Mesodermal cell (in vitro differentiated cells): Measurements from ENCODE around the gene MROH7.

ENCODE experiments used
- H3K27ac ChIP-seq: 2 replicates; pipeline ENCODE4 v1.7.0; 2013; ENCODE audit warnings: mild to moderate bottlenecking, low read depth, low read length, moderate library complexity; ENCODE audit not compliant: severe bottlenecking
- H3K36me3 ChIP-seq: 2 replicates; pipeline ENCODE4 v1.7.1; 2013; ENCODE audit warnings: mild to moderate bottlenecking, low read length, moderate library complexity; ENCODE audit not compliant: control insufficient read depth, insufficient read depth
- H3K4me1 ChIP-seq: one replicate; pipeline ENCODE4 v1.7.1; 2013; ENCODE audit warnings: mild to moderate bottlenecking, low read length; ENCODE audit not compliant: insufficient read depth, control insufficient read depth, poor library complexity, severe bottlenecking
- H3K4me3 ChIP-seq: 2 replicates; pipeline ENCODE4 v1.7.0; 2013; ENCODE audit warnings: low read length, control low read depth, mild to moderate bottlenecking; ENCODE audit not compliant: insufficient read depth, poor library complexity, severe bottlenecking; ENCODE audit errors: extremely low read depth
- H3K9me3 ChIP-seq: 2 replicates; pipeline ENCODE4 v1.7.1; 2013; ENCODE audit warnings: mild to moderate bottlenecking, low read length, moderate library complexity; ENCODE audit not compliant: control insufficient read depth
- WGBS, 2 experiments: methylation state at CpG; one replicate each; pipeline ENCODE4 v1.1.5; 2013; ENCODE audit warnings: missing lambda C conversion rate in 2 of 2; ENCODE audit not compliant: insufficient coverage in 2 of 2; 5-methylcytosine and 5-hydroxymethylcytosine counted together

The MROH7 gene

GRCh38 chr1:54679706-54680105, 38.1 kb downstream of the MROH7 start:
- WGBS, 2 experiments, result 80 to 93% methylated on average over 6 of the region's 7 CpGs
- H3K4me3 ChIP-seq, result no peak overlapping the region
- H3K9me3 ChIP-seq, result no peaks in the 10 kb centered on the region
- no peak overlapping the region for H3K27ac ChIP-seq
- no peaks in the 10 kb centered on the region for H3K36me3 ChIP-seq
- H3K4me1 ChIP-seq, result peaks cover 5% of the 10 kb centered on the region

- Histone ChIP-seq H3K9me3 (no peaks in the 10 kb centered on the region), H3K27ac (no peak overlapping the region), H3K4me1 (peaks cover 5% of the 10 kb centered on the region), H3K36me3 (no peaks in the 10 kb centered on the region), H3K4me3 (no peak overlapping the region)
- WGBS, 2 experiments, result 87% methylated on average over 6 to 8 of the region's 8 CpGs
Measured at GRCh38 chr1:54680387-54680786, 38.8 kb downstream of the MROH7 start.

GRCh38 chr1:54681358-54681757, 39.8 kb downstream of the MROH7 start:
- Histone ChIP-seq H3K36me3 (no peaks in the 10 kb centered on the region), H3K9me3 (no peaks in the 10 kb centered on the region), H3K4me1 (peaks cover 5% of the 10 kb centered on the region), H3K27ac (no peak overlapping the region), H3K4me3 (no peak overlapping the region)

GRCh38 chr1:54683453-54683852, 41.9 kb downstream of the MROH7 start:
- Histone ChIP-seq H3K4me1 (peaks cover 5% of the 10 kb centered on the region), H3K4me3 (no peak overlapping the region), H3K27ac (no peak overlapping the region), H3K36me3 (no peaks in the 10 kb centered on the region), H3K9me3 (no peaks in the 10 kb centered on the region)
- 84 to 95% methylated on average over 6 of the region's 6 CpGs for WGBS, 2 experiments

- WGBS, 2 experiments, result 89 to 96% methylated on average over 3 to 4 of the region's 4 CpGs
- Histone ChIP-seq H3K4me3 (no peak overlapping the region), H3K9me3 (no peaks in the 10 kb centered on the region), H3K4me1 (no peaks in the 10 kb centered on the region), H3K27ac (no peak overlapping the region), H3K36me3 (no peaks in the 10 kb centered on the region)
Measured at GRCh38 chr1:54685335-54685905, 43.8 kb downstream of the MROH7 start.

- no peaks in the 10 kb centered on the region for H3K4me1 ChIP-seq
- no peak overlapping the region for H3K27ac ChIP-seq
- WGBS, 2 experiments, result 90% methylated on average over 9 to 10 of the region's 11 CpGs
- H3K4me3 ChIP-seq, result no peak overlapping the region
- H3K9me3 ChIP-seq, result no peaks in the 10 kb centered on the region
- no peaks in the 10 kb centered on the region for H3K36me3 ChIP-seq
Measured at GRCh38 chr1:54686155-54686554, 44.6 kb downstream of the MROH7 start.

- Histone ChIP-seq H3K4me1 (no peaks in the 10 kb centered on the region), H3K36me3 (no peaks in the 10 kb centered on the region)
- 86 to 90% methylated on average over 7 to 8 of the region's 8 CpGs for WGBS, 2 experiments
Measured at GRCh38 chr1:54694771-54695170, 53.2 kb downstream of the MROH7 start.

GRCh38 chr1:54695221-54695620, 53.6 kb downstream of the MROH7 start:
- H3K27ac ChIP-seq, result no peak overlapping the region
- H3K9me3 ChIP-seq, result no peaks in the 10 kb centered on the region
- no peaks in the 10 kb centered on the region for H3K36me3 ChIP-seq
- H3K4me1 ChIP-seq, result no peaks in the 10 kb centered on the region
- WGBS, 2 experiments, result 80 to 90% methylated on average over 12 to 14 of the region's 15 CpGs
- no peak overlapping the region for H3K4me3 ChIP-seq

More at GRCh38 chr1:54694771-54695170, 53.2 kb downstream of the MROH7 start:
- no peak overlapping the region for H3K27ac ChIP-seq
- H3K4me3 ChIP-seq, result no peak overlapping the region
- H3K9me3 ChIP-seq, result no peaks in the 10 kb centered on the region

- Histone ChIP-seq H3K27ac (no peak overlapping the region), H3K9me3 (no peaks in the 10 kb centered on the region), H3K4me3 (no peak overlapping the region), H3K36me3 (no peaks in the 10 kb centered on the region), H3K4me1 (no peaks in the 10 kb centered on the region)
- 82 to 100% methylated on average over 1 of the region's 1 CpG for WGBS, 2 experiments
Measured at GRCh38 chr1:54695764-54696163, 54.2 kb downstream of the MROH7 start.

- H3K4me1 ChIP-seq, result no peaks in the 10 kb centered on the region
- no peaks in the 10 kb centered on the region for H3K9me3 ChIP-seq
- H3K36me3 ChIP-seq, result no peaks in the 10 kb centered on the region
- WGBS, 2 experiments, result 71 to 100% methylated on average over 1 of the region's 3 CpGs
- H3K27ac ChIP-seq, result no peak overlapping the region
- H3K4me3 ChIP-seq, result no peak overlapping the region
Measured at GRCh38 chr1:54696262-54696661, 54.7 kb downstream of the MROH7 start.

- no peaks in the 10 kb centered on the region for H3K4me1 ChIP-seq
- H3K9me3 ChIP-seq, result no peaks in the 10 kb centered on the region
- no peak overlapping the region for H3K4me3 ChIP-seq
- 91 to 100% methylated on average over 6 of the region's 6 CpGs for WGBS, 2 experiments
- no peak overlapping the region for H3K27ac ChIP-seq
- H3K36me3 ChIP-seq, result no peaks in the 10 kb centered on the region
Measured at GRCh38 chr1:54697896-54698295, 56.3 kb downstream of the MROH7 start.
